ENCODE data around the gene RRP1. TPM values are rescaled to one million over a fixed set of nuclear protein-coding genes. Genes with fewer than 3 reads are reported as not detected.
A peak's percentile ranks its signal among the peaks of the same experiment; 100 is the strongest.

Gene RRP1
- total RNA-seq, 1 donor from 2014 or later, result 18.2 TPM

DNA sequence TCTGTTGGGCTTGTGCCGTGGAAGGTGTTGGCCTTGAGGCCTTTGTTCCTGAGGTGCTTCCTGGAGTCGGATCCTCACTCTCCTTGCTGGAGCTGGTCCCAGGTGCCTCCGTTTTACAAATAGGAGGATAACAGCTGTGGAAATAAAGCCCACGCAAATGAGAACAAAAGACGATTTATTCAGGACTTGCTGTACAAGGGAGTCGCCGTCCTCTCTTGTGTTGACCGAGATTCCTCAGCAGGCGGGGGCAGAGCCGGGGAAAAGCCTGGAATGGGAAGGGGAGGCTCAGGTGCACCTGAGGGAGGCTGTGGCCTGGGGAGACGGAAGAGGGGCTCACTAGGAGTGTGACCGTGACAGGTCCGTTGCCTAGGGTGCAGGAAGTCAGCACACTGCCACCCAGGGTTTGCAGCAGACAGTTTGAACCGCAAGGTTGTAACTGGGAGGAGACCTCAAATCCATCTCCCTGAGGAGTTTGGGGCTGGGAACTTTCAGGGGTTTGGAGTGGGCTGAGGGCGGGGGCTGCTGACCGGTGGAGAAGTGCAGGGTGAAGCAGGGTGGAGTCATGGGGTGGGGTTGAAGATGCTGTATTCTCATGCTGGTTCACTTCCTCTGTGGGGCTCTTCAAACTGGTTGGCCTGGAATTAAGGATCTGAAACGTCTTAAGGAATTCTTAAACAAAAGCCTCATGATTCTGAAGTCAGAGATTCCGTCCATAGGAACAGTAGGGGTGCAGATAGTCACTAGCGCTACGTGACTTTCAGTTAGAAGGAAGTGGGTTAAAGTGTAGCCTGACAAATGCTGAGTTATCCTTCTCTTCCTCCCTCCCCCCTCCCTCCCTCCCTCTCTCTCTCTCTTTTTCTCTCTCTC lies 10.7 kb upstream of the RRP1 start:
- Histone ChIP-seq H3K9me3 (no peaks in the 10 kb centered on the region), H3K36me3 (peaks cover 0 to 9% of the 10 kb centered on the region in 2 donors), H3K4me1 (peaks cover 23% of the 10 kb centered on the region), H3K27ac (no peak overlapping the region), H3K27me3 (no peaks in the 10 kb centered on the region), H3K4me3 (no peak overlapping the region)
- DNase-seq (ENCODE audit: extremely low spot score in 2 of 2), result no peak
- TF ChIP-seq POLR2A (IDR thresholded peaks at IDR 0.05) (no peak), POLR2AphosphoS5 (IDR thresholded peaks at IDR 0.05; ENCODE audit: insufficient read depth in 1 of 2, low read depth in 1 of 2) (no peak)
- TF ChIP-seq, protein P1, sequence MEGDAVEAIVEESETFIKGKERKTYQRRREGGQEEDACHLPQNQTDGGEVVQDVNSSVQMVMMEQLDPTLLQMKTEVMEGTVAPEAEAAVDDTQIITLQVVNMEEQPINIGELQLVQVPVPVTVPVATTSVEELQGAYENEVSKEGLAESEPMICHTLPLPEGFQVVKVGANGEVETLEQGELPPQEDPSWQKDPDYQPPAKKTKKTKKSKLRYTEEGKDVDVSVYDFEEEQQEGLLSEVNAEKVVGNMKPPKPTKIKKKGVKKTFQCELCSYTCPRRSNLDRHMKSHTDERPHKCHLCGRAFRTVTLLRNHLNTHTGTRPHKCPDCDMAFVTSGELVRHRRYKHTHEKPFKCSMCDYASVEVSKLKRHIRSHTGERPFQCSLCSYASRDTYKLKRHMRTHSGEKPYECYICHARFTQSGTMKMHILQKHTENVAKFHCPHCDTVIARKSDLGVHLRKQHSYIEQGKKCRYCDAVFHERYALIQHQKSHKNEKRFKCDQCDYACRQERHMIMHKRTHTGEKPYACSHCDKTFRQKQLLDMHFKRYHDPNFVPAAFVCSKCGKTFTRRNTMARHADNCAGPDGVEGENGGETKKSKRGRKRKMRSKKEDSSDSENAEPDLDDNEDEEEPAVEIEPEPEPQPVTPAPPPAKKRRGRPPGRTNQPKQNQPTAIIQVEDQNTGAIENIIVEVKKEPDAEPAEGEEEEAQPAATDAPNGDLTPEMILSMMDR (IDR thresholded peaks at IDR 0.05), result no peak
- intact Hi-C loops (cut with DNase I), result loop anchor here (5.0 to 10.0 kb wide), 2 partner anchors 54 to 121 kb away; partner anchors contain the start of genes HSF2BP and RRP1B

DNA sequence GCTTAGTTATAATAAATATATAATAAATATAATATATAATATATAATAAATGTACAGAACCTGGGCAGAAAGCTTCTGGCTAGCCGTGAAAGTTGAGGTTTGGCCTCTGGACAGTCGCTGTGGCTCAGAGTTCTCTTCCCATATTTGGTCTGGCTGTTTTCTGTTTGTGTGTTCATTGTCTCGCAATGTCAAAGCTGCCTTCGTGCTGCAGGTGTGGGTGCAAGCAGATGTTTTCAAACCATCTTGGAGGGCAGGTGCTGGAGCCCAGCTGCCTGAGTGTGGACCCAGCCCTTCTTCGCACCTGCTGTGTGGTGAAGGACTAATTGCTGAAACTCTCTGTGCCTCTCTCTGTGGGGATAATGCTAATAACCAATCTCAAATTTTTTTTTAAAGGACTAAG lies 9.7 kb upstream of the RRP1 start:
- H3K36me3 ChIP-seq, result no peaks in the 10 kb centered on the region
- H3K27ac ChIP-seq, result no peak overlapping the region
- no peak overlapping the region for H3K4me3 ChIP-seq
- intact Hi-C loops (cut with DNase I), result loop anchor here (5.0 to 10.0 kb wide), 2 partner anchors 55 to 122 kb away; partner anchors contain the start of genes HSF2BP and RRP1B
- H3K9me3 ChIP-seq, result no peaks in the 10 kb centered on the region
- DNase-seq (ENCODE audit: extremely low spot score in 2 of 2), result no peak
- H3K27me3 ChIP-seq, result no peaks in the 10 kb centered on the region
- TF ChIP-seq, protein P1 (IDR thresholded peaks at IDR 0.05), result no peak
- TF ChIP-seq POLR2AphosphoS5 (IDR thresholded peaks at IDR 0.05; ENCODE audit: insufficient read depth in 1 of 2, low read depth in 1 of 2), result no peak
- TF ChIP-seq POLR2A (IDR thresholded peaks at IDR 0.05), result no peak
- H3K4me1 ChIP-seq, result peaks cover 22% of the 10 kb centered on the region

DNA sequence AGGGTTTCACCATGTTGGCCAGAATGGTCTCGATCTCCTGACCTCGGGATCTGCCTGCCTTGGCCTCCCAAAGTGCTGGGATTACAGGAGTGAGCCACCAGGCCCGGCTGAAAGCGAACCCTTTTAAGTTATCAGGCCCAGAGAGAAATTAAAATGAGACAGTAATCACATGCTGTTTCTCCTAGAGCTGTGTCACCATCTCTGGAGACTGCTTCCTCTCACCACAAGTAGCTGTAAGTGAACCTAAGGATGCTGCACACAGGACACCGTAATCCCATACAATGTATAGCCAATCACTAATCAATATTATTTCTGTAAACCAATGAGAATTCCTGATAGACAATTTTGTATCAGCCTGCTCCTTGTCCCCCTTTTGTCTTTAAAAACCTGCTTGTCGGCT lies 7.5 kb upstream of the RRP1 start:
- H3K4me1 ChIP-seq, result peaks cover 13% of the 10 kb centered on the region
- H3K27ac ChIP-seq, result no peak overlapping the region

DNA sequence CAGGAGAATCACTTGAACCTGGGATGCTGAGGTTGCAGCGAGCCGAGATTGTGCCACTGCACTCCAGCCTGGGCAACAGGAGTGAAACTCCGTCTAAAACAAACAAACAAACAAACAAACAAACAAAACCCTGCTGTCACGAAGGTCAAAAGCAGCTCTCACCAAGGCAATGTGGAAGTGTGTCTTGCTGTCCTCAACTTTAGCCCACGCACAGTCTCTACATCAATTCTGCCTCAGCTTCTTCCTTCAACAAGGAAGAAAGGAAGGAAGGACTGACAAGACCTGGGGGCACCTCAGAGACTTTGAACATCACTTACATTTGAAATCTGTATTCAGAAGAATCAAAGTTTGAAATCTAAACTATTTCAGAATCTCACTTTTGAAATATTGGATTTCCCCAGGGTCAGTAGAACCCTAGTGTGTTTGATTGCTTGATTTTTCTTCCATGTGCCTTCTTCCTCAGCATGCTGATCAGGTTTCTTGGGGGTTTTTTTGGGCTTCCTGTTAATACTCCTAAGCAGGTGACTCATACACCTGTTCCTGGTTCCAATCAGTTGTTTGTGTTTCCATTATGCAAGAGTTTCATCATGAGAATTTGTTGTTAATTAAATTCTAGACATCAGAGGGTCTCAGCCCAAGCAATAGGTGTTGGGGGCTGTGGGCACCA lies 6.8 kb upstream of the RRP1 start:
- H3K27ac ChIP-seq, result no peak overlapping the region

More for the DNA sequence above, 7.5 kb upstream of the RRP1 start:
- Histone ChIP-seq H3K9me3 (no peaks in the 10 kb centered on the region), H3K4me3 (no peak overlapping the region), H3K36me3 (no peaks in the 10 kb centered on the region), H3K27me3 (no peaks in the 10 kb centered on the region)
- no peak for DNase-seq (ENCODE audit: extremely low spot score in 2 of 2)
- intact Hi-C loops (cut with DNase I), result no loop called here
- TF ChIP-seq, protein P1 (IDR thresholded peaks at IDR 0.05), result no peak
- TF ChIP-seq POLR2AphosphoS5 (IDR thresholded peaks at IDR 0.05; ENCODE audit: insufficient read depth in 1 of 2, low read depth in 1 of 2) (no peak), POLR2A (IDR thresholded peaks at IDR 0.05) (no peak)

More for the DNA sequence above, 6.8 kb upstream of the RRP1 start:
- no peak for DNase-seq (ENCODE audit: extremely low spot score in 2 of 2)
- H3K4me1 ChIP-seq, result peaks cover 13% of the 10 kb centered on the region
- no peaks in the 10 kb centered on the region for H3K27me3 ChIP-seq
- no peaks in the 10 kb centered on the region for H3K36me3 ChIP-seq
- TF ChIP-seq, protein P1 (IDR thresholded peaks at IDR 0.05), result no peak
- TF ChIP-seq POLR2AphosphoS5 (IDR thresholded peaks at IDR 0.05; ENCODE audit: insufficient read depth in 1 of 2, low read depth in 1 of 2), result peak in 1 of 2 donors; percentile 43
- no peak for TF ChIP-seq POLR2A (IDR thresholded peaks at IDR 0.05)
- intact Hi-C loops (cut with DNase I), result no loop called here
- no peaks in the 10 kb centered on the region for H3K9me3 ChIP-seq
- H3K4me3 ChIP-seq, result no peak overlapping the region

Measured in vagina (tissue), 2 donors.